A172 (cell line): Measurements from ENCODE around the gene EPN3. TPM values are rescaled to one million over a fixed set of nuclear protein-coding genes. Genes with fewer than 3 reads are reported as not detected.

ENCODE experiments used
- DNase-seq: peaks from one replicate; pipeline ENCODE4 v3.0.0-alpha.2; 2015; ENCODE audit warnings: low spot score
- total RNA-seq: library from RNA; depleted of rRNA; stranded (reverse); fragments of >200 nt; shearing (Covaris generic); gene quantifications from 2 replicates; pipeline ENCODE4 v1.2.3, GENCODE V29; 2014

Gene EPN3
- total RNA-seq, 1 experiment from 2014 or later = not detected

DNA sequence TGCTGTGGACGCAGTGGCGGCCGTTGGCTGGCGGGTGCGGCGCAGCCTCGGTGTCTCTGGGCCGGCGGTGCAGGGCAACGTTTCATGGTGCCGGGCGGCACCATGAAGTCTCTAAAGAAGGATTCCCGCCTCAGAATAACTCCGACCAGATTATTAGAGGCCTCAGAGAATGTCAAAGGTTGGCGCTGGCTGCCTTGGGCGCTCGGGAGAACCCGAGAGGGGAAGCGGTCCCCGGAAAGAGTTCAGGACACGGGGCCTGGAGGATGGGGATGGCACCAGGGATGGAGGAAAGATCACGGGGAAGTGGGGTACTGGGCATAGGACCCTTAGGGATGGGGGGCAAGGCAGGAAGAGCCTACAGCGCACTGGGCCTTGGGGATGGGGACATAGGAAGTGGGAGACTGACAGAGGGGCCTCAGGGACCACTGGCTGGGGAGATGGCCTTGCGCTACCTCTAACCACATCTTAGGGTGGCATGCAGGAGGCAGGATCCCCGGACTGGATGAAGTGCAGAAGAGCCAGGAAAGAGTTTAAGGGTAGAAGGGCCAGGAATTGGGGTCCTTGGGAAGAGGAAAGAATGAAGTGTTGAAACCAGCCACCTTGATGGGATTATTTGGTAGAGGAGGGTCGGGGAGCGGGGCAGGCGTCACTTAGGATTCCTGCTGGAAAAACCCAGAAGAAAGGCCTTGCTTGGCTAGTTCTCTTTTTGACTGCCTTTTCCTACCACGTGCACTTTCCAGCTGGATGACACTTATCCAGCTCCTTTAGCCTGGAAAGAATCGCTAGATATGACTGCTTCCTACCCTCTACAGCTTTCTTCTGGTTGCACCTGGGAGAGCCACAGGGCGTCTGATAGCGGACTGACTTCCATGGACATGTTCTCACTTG lies 23.7 kb upstream of the EPN3 start:
- DNase-seq = no peak

DNA sequence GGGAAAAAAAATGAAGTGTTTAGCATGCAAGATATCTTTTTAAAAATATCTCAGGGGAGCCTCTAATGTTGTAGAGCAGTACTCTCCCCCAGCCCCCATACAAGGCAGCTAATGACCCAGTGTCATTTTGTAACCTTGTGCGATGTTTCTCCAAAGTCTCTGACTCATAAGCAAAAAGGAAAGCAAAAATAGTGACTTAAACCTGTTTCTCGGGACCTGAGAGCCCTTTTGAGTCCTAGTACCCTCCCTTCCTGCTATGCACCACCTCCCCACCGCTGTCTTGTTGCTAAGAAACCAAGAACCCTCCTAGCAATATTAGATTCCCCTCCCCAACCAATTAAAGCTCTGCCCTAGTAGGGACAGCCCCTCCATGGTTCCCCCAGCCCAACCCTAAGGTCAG lies 21.5 kb upstream of the EPN3 start:
- DNase-seq = peak; percentile 42

DNA sequence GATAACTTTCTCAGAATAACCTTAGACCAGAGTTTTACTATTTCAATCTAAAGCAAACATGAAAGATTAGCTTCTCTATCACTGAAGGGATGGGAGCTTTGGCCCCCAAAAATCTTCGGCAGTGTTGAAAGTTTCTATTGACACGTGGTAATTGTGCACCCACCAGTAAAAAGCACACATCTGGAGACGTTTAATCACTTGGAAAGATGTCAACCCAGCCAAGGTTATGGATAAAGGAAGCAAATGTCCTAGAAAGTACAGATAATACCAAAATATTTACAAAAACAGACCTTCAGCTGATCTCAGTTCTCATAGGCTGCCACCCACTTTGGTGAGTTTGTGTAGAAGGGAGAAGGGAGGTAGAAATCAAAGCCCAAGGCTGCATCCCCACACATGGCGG lies 19.0 kb upstream of the EPN3 start:
- no peak for DNase-seq

DNA sequence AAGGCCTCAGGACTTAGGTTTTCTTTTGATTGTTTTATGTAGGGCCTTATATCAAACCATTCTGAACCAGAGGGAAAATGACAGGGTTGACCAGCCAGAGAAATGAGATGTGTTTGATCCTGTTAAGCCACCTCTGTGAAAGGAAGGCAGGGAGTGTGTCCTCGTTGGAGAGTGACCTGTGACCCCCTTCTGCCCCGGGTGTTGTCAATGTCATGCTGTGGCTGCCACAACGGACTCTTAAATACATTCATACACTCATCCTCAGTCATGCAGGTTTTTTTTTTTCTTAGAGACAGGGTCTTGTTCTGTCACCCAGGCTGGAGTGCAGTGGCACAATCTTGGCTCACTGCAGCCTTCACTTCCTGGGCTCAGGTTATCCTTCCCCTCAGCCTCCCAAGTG lies 18.1 kb upstream of the EPN3 start:
- DNase-seq = no peak

DNA sequence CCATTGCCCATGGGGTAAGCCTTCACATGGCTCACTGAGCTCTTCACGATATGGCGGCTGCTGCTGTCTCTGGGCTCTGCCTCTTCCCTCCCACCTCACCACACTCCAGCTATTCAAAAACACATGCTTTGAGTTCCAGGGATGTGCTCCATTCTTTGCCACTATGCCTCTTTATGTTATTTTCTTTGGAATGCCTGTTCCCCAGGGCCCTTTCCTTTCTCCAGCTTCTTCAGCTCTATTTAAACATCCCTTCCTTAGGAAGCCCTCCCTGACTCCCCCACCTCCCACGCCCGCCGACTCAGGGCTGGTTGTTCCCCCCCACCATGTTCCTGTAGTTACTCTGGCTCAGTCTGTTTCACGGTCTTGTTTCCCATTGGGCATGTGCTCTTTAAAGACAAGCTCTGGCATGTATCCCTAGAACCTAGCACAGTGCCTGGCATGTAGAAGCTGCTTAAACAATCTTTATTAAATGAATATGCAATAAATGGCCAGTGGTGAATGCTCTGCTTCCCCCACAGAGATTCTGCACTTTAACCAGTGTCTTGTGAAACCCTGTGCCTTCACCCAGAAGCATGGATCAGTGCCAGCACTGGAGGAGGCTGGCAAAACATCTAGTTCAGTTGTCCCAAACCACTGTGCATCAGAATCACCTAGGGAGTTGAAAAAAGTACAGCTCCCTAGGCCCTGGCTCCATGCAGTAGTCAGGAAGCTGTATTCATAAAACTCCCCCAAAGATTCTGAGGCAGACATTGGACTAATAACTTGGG lies 17.4 kb upstream of the EPN3 start:
- DNase-seq = no peak

DNA sequence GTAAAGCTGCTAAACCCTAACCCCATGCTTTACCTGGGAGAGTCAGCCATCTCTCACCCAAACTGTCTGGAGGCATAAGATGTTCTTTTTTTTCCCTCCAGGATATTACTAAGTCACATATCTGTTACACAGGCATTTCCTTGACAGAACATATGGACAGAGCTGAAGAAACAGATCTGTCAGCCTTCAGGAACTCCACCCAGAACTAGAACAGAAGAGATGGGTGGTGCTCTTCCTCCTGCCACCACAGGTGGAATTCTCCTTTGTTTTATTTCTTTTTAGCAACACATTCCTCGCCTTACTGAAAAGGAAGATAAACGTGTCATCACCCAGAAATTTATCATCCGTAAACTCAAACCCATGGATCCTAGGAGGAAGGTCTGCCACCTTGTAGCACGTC lies 15.5 kb upstream of the EPN3 start:
- DNase-seq = no peak

DNA sequence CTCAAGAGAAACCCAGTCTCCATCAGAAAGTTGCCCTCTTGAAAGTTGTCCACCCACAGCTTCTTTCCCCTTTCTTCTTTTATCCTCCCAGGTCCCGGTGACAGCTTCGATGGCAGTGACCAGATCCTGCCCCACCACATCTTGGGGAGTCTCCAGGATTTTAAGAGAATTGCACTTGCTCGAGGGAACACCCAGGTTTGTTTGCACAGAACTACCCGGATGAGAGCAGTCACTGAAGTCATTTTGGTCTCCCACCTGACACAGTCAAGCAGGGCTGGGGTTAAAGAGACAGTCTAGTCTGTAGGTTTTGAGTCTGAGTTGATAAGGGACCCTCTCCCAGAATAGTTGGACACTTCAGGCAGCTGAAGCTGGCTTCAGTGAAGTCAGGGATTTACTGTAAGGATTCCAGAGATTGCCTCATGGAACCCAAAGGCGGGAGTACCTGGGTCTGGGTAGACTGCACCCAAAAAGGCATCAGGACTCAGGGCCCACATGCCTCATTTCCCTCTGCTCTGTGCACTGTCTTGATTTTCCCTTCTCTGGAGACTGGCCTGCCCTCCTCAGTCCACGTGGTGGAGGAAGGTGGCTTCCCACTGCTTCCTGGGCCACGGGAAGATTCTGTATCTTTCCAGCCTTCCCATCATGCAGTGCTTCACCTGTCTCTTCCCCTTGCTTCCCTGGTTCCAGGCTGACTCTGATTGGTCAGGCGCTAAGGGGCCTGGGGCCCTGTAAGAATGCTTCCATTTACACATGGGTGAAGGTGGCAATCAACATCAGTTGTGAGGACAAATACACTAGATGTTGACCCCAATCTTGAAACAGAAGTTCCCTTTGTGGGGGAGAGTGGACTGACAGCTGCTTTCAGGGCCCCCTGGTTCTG lies 14.8 kb upstream of the EPN3 start:
- DNase-seq = no peak

DNA sequence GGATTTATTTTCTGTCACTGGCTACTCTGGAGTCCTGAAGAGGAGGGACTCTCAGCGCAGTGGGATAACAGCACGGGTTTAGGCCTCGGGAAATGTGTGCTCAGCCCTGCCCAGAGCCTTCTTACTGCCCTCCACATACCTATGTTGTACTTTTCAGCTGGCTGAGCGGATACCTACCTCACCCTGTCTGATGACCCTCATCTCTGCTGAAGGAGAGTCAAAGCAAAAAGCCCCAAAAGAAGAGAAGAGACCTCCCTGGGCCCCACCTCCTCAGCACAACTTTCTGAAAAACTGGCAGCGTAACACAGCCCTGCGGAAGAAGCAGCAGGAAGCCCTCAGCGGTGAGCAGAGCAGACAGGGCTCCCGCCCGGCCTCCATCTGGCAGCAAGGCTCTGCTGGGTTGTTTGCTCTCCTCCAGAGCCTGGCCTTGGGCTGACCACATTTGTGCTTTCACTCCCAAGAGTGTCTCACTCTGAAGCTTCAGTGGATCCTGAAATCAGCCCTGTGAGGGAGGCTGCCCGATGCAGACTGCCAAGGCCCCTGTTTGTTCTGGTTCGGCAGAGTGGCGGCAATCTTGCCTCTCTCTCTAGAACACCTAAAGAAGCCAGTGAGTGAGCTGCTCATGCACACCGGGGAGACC lies 14.0 kb upstream of the EPN3 start:
- no peak for DNase-seq

DNA sequence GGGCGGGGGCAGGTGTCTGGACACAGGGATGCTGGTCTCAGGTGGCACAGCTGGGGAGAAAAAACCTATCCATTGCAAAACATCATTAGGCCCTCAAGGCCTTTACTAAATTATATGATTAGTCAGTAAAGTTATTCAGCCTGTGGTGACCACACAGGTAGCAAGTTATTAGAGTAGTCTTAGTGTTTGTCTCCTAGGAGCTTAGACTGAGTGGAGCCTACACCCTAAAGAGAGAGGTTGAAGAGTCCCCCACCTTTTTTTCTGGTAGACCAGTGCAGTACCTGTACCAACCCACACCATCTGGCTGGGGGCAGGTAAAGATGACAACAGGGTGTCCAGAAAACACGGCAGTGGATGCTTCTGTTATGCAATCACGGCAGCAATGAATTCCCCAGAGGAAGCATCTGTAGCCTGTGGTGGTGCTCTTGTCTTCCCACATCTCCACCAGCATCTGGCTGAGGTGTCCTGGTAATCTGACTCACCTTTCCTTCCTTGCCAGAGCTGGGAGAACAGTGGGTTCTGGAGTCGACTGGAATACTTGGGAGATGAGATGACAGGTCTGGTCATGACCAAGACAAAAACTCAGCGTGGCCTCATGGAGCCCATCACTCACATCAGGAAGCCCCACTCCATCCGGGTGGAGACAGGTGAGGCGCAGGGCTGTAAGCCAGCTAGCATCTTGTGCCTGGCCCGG lies 13.2 kb upstream of the EPN3 start:
- no peak for DNase-seq

DNA sequence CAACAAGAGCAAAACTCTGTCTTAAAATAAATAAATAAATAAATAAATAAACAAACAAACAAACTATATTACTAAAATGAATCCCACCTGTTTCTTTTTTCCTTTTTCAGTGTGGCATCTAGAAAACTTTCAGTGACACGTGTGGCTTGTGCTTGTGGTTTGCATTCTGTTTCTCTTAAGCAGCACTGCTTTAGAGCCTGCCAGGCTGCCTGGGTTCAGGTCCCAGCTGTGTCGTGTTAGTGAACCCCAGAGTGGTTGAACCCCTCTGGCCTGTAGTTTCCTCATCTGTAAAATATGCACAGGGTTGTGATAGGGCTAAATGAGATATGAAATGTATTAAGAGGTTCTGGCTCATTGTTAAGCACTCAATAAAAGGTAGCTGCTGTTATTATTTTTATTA lies 12.1 kb upstream of the EPN3 start:
- DNase-seq = no peak

DNA sequence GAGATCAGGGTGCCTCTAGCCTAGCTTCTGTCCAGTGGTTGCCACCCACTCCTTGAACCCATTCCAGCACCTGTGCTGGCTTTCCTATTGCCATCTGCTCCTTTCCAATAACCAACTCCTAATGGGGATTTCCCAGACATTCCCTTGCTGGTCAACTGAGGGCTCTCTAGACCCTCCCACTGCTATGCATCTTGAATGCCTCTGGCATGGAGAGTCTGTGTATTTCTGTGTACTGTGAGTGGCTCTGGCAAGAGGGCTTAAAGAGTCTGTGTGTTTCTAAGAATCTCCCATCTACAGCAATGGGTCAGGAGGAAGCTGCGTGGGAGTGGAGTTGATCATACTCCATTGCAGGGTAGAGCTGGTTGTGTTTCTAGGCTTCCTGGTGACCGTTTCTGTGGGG lies 11.0 kb upstream of the EPN3 start:
- DNase-seq = no peak

DNA sequence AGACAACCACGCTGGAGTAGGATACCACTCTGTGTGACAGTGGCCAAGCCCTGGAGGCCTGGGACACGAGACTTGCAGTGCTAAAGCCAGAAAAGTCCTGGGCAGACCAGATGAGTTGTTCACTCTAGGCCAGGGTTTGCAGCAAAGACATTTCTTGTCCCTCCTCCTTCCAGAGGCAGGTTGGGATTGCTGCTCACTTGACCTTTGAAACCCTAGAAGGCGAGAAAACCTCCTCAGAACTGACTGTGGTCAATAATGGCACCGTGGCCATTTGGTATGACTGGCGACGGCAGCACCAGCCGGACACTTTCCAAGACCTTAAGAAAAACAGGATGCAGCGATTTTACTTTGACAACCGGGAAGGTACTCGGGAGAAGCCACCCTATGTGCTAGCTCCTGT lies 9.8 kb upstream of the EPN3 start:
- no peak for DNase-seq

DNA sequence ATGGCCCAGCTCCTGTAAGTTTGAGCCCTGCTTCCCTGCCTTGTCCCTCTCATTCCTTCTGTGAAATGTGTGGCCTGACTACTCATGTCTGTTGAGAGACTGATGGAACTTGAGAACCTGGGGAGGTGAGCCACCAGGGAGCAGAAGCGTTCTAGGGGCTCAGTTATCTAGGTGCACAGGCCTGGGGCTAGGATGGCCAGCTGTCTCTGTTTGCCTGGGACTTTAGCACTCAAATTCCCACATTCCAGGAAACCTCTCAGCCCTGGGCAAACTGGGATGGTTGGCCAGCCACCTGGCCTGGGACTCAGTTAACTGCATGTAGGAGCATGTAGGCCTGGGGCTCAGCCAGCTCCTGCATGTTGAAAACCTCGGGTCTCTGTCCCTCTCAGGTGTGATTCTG lies 9.3 kb upstream of the EPN3 start:
- no peak for DNase-seq

DNA sequence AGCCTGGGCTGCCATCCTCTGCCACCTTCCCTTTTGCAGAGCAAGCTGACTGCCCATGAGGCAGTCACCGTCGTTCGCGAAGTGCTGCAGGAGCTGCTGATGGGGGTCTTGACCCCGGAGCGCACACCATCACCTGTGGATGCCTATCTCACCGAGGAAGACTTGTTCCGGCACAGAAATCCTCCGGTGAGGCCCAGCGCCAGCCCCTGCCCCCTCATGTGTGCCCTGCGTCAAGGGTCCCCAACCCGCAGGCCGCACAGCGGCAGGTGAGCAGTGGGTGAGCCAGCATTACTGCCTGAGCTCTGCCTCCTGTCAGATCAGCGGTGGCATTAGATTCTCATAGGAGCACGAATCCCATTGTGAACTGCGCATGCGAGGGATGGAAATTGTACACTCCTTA lies 7.7 kb upstream of the EPN3 start:
- DNase-seq = no peak

DNA sequence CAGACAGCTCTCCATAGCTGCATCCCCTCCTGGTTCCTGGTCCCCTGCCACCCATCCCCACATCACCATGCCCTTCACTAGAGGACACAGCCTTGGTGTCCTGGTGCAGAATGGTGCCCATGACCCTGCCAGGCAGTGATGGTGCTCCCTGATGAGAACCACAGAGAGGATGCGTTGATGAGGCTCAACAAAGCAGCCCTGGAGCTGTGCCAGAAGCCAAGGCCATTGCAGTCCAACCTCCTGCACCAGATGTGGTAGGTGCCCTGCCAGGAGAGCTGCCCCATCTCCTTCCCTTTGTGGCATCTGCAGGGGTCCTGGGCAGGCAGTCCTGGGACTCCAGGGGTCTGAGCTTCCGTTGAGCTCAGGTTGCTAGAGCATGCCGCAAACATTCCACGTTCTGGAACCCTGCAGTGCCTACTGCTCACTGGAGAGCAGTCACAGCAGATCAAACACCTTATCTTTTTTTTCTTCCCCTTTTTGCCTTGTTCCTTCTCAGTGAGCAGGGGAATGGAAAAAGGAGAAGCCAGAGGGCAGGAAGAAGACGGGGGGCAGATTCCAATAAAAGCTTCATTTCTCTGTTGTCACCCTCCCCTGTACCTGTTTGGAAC lies 5.3 kb upstream of the EPN3 start:
- no peak for DNase-seq

DNA sequence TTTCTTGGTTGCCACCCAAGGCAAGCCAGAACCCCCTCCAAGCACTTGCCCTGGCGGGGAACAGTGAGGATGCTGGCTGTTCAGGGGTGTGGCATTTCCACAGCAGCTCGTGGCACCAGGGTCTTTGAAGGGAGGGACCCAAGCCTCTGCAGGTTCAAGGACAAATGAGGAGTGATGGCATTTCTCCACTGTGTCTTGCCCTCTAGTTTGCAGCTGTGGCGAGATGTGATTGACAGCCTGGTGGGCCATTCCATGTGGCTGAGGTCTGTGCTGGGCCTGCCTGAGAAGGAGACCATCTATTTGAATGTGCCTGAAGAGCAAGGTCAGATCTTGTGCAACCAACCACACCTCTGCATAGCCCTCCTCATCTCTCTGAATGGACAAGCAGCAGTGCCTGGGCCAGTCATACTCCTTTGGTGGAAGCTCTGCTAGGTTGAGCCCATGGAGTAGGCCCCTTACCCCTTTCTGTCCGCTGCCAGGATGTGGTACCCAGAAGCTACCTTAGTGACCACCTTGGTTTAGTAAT lies 4.5 kb upstream of the EPN3 start:
- DNase-seq = no peak

DNA sequence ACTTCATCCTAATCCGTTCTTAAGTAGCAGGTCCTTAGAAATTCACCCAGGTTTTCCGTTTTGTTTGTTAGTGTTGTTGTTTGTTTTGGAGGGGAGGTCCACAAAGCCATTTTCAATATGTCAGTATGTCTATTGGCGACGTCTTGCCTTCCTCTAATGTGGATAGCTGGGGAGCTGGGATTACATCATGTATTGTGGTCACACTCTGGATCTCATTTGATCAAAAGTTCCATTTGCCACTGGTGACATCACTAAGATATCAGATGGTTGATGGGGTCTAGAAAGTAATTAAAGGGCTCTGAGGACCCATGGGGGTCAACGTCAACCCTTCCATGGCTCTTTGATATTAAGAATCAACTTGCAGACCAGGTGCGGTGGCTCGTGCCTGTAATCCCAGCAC lies 2.7 kb upstream of the EPN3 start:
- no peak for DNase-seq

DNA sequence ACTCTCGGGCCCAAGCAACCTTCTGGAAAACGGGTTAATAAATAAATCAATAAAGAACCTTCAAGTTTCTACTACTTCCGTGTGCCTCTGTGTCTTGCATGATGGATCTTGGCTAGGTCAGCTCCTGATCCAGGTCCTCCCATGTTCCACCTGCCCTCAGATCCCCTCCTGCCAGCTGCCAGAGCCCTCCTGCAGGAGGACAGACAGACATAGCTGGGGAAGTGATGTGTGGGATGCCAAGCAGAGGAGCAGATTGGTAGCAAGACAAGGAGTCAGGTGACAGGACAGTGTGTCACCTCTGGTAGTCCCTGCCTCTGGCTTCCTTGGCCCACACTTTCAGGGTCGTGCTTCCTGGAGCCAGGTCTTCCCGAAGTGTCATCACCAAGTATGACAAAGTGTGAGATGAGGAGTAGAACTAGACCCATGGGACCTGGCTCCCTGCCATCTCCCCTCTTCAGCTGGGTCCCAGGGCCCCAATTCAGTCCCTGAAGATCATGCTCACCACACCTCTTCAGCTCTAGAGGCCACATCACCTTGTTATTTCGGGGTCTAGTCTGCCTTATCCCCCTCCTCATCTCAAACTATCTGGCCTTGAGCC lies 1.0 kb upstream of the EPN3 start:
- no peak for DNase-seq

DNA sequence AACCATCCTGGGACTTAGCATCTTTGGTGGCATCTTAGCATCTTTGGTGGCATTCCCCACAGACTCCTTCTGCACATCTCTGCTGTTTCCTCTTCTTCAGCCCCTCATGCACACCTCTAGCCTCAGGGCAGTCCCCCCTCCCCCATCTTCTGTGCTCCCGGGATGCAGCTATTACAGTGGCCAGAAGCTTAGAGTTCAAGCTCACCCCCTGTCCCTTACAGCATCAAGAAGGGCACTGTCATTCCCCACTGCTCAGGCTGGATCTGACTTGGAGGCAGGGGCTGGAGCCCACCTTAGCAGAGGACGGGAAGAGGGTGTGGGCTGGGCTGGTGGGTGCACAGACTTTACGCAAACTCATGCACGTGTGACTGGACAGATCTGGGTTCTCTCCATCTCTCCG lies 650 bp downstream of the EPN3 start:
- no peak for DNase-seq

DNA sequence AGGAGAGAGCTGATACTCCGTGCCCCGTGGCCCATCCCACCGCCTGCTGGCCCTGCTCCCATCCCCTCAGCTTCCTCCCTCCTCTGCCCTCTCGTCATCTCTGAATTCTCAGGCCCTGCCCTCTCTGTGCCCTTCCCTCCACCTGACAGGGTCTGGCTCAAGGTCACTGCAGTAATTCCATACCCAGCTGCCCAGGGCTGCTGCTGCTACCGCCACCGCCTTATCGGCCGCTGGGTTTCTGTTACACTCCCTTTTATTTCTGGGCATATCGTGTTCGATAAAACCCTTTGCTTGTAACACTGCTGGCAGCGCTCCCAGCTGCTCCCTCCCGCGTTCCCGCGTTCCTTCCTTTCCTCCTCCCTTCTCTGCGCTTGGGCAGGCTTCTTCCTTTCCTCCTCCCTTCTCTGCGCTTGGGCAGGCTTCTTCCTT lies 1.2 kb downstream of the EPN3 start:
- no peak for DNase-seq
